ENCODE results near the gene ADIRF.
"Not testable (repeated sequence)": the region's sequence is repeated elsewhere in the genome, so short reads cannot be mapped to it uniquely, and the experiment has no call there.

ADIRF gene

GRCh38 chr10:86968271-86968993 lies at the start of gene ADIRF:
Gene ADIRF, plus strand, starts transcription at chr10:86968482. Its CDS starts 63 bp downstream, at chr10:86968545.
- no peak for DNase-seq (ENCODE audit: low read depth in 3 of 3)

GRCh38 chr10:86922553-86922961 lies 45.7 kb upstream of the ADIRF start:
- DNase-seq (ENCODE audit: low read depth in 3 of 3), result no peak

DNA sequence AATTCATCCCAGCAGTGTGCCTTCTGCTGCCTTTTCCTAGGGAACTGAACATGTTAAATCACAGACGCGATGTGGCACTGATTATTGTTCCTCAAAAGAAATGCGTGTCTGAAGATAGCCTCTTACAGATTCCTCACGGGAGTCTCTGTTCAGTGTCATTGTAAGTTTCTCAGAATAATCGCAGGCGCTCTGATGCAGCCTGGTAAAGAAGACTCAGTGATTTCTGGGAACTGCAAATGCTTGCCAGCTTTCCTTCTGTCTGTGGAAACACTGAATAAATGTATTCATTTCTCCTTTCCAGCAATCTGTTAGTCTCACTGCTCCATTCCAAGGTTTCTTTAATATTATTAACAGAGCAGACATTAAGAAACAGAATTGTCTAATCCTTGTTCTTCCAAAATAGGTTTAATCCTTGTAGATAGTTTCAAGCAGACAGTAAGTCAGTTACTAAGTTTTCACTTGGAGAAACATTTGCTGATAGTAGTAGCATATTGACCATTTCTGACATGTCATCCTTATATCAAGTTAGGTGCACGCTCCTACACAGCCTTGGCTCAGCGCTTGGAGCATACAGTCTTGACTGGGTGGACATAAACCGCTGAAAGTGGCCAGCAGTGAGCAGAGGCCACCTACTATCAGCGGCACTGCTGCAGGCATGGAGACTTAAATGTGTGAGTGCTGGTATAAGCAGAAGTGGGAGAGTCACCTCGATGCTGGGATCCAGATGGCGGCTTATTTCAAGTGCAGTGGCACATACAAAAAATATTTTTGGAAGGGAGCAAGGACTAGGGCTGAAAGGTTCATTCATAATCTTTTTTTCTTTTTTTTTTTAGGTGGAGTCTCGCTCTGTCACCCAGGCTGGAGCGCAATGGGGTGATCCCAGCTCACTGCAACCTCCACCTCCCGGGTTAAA lies 38.6 kb upstream of the ADIRF start:
- no peak for DNase-seq (ENCODE audit: low read depth in 3 of 3)

GRCh38 chr10:86931872-86932271 lies 36.4 kb upstream of the ADIRF start:
- no peak for DNase-seq (ENCODE audit: low read depth in 3 of 3)

GRCh38 chr10:86932674-86933073 lies 35.6 kb upstream of the ADIRF start:
- no peak for DNase-seq (ENCODE audit: low read depth in 3 of 3)

DNA sequence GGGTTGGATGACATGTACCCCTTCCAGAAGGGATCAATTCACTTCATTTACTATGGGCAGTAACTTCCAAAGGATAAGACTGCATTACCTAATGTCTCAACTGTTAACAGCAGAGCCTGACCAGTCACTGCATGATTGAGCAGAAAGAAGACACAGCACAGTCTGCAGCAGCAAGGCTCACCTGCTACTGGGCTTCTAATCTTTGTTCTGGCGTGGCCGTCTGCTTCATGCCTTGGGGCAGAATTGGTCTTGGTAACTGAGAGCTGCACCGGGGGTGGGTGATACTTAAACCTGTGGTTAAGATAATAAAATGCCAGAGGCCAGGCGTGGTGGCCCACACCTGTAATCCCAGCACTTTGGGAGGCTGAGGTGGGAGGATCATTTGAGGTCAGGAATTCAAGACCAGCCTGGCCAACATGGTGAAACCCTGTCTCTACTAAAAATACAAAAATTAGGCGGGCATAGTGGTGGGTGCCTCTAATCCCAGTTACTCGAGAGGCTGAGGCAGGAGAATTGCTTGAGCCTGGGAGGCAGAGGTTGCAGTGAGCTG lies 34.0 kb upstream of the ADIRF start:
- DNase-seq (ENCODE audit: low read depth in 3 of 3), result not testable (repeated sequence)

- DNase-seq (ENCODE audit: low read depth in 3 of 3), result no peak
These were observed 31.4 kb upstream of the ADIRF start for GRCh38 chr10:86936661-86937501.

- no peak for DNase-seq (ENCODE audit: low read depth in 3 of 3)
These were observed 30.7 kb upstream of the ADIRF start for GRCh38 chr10:86937502-86938154.

- no peak for DNase-seq (ENCODE audit: low read depth in 3 of 3)
These were observed 30.0 kb upstream of the ADIRF start for GRCh38 chr10:86938260-86938659.

DNA sequence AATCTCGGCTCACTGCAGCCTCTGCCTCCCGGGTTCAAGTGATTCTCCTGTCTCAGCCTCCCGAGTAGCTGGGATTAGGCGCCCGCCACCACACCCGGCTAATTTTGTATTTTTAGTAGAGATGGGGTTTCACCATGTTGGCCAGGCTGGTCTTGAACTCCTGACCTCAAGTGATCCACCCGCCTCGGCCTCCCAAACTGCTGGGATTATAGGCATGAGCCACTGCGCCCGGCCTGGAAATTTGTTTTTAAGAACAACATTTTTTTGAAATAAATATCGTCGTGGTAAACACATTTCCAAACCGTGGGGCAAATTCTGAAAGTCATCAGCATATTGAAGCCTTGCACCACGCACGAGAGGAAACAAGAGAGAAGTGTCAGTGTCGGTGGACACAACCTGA lies 28.2 kb upstream of the ADIRF start:
- not testable (repeated sequence) for DNase-seq (ENCODE audit: low read depth in 3 of 3)

DNA sequence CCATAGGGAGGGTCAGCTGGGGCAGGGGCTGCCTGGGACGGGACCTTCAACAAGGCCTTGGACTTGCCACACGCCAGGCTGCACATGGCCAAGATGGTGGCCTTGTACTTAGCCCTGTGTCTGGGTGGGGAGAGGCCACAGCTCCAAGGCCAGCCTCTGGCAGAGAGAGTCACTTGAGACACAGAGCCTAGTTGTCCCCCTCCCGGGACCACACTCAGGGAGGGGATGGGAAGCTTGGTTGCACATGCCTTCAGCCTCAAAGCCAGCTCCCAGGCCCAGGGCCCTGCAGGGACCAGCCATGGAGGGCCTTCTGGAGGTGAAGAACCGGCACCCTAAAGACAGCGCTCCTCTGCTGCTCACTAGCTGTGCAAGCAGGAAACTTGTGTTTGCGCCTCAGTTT lies 27.6 kb upstream of the ADIRF start:
- DNase-seq (ENCODE audit: low read depth in 3 of 3), result no peak

DNA sequence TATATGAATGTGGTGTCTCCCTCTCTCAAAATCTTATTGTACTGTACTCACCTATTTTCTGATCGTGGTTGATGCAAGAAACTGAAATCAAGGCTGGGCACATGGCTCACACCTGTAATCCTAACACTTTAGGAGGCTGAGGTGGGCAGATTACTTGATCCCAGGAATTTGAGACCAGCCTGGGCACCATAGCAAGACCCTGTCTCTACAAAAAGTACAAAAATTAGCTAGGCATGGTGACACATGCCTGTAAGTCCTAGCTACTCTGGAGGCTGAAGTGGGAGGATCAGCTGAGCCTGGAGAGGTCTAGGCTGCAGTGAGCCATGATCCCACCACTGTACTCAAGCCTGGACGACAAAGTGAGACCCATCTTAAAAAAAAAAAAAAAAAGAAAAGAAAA lies 26.9 kb upstream of the ADIRF start:
- DNase-seq (ENCODE audit: low read depth in 3 of 3), result no peak

DNA sequence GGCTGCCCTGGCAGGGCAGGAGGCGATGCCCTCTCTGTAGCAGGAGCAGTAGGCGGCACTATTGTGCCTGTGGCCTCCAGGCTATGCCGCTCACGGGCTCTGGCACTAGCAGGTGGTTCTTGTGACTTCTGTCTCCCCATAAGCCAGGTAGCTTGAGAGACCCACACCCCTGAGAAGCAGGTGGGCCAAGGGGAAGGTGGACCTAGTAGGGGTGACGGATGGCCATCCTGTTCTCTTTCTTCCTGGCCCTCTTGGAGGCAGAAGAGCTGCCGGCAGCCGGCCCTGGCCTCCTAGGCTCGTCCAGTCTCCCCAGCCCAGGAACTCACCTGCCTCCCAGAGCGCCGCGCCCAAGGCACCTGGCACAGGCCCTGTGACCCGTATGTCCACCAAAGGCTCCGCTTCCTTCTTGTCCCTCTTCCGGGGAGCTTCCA lies 26.3 kb upstream of the ADIRF start:
- no peak for DNase-seq (ENCODE audit: low read depth in 3 of 3)

GRCh38 chr10:86942441-86943315 lies 25.6 kb upstream of the ADIRF start:
- no peak for DNase-seq (ENCODE audit: low read depth in 3 of 3)

GRCh38 chr10:86943316-86944030 lies 24.8 kb upstream of the ADIRF start:
- no peak for DNase-seq (ENCODE audit: low read depth in 3 of 3)

- DNase-seq (ENCODE audit: low read depth in 3 of 3), result no peak
These were observed 24.3 kb upstream of the ADIRF start for GRCh38 chr10:86944031-86944419.

- DNase-seq (ENCODE audit: low read depth in 3 of 3), result no peak
These were observed 23.8 kb upstream of the ADIRF start for GRCh38 chr10:86944471-86944870.

GRCh38 chr10:86944907-86945306 lies 23.4 kb upstream of the ADIRF start:
- no peak for DNase-seq (ENCODE audit: low read depth in 3 of 3)

All from stimulated activated CD4-positive, alpha-beta T cell treated with anti-CD3 and anti-CD28 coated beads, TNF-alpha, amount 100 ng/mL, for 48 hours (primary cell).